HFF-Myc (cell line): ENCODE measurements around the gene MAGEB17.

Experiments
- DNase-seq: peaks from one replicate; pipeline ENCODE4 v3.0.0-alpha.2; 2011; ENCODE audit warnings: low read depth; ENCODE audit errors: extremely low read depth
- H3K4me3 ChIP-seq: replicated peaks from 2 replicates; pipeline ENCODE4 v1.5.1; 2011; ENCODE audit warnings: low read depth, mild to moderate bottlenecking, control low read depth, low read length
- CTCF ChIP-seq: IDR thresholded peaks from 2 replicates; pipeline ENCODE4 v1.5.1; 2012; ENCODE audit warnings: mild to moderate bottlenecking, low read depth, low read length, control low read depth; ENCODE audit errors: missing control alignments

MAGEB17 gene

GRCh38 chrX:16215660-16216059, 48.4 kb downstream of the MAGEB17 start:
- no peak for DNase-seq
- no peak overlapping the region for H3K4me3 ChIP-seq
- TF ChIP-seq CTCF: no peak
